ENCODE measurements around the gene HHATL. TPM values are rescaled to one million over a fixed set of nuclear protein-coding genes. Genes with fewer than 3 reads are reported as not detected.

HHATL gene
- total RNA-seq, 1 donor from 2014 or later: not detected

DNA sequence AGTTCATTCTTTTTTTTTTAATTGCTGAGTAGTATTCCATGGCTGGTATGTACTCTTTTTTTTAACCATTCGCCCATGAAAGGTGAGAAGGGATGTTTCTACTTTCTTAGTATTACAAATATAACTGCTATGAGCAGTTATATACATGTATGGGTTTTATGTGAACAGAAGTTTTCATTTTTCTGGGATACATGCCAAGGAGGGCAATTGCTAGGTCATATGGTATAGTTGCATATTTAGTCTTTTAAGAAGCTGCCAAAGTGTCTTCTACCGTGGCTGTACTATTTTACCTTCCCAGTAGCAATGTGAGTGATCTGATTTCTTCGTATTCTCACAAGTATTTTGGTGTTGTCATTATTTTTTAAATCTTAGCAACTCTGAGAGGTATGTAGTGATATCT, 28.5 kb downstream of the HHATL start:
- H3K4me3 Mint-ChIP-seq (ENCODE audit: low read depth): no peak overlapping the region
- peaks cover 8% of the 10 kb centered on the region for H3K27me3 Mint-ChIP-seq
- peaks cover 16% of the 10 kb centered on the region for H3K9me3 Mint-ChIP-seq (ENCODE audit: low read depth)
- DNase-seq (ENCODE audit: low spot score, unreplicated experiment): no peak
- no peak overlapping the region for H3K27ac Mint-ChIP-seq
- TF ChIP-seq, protein P1, sequence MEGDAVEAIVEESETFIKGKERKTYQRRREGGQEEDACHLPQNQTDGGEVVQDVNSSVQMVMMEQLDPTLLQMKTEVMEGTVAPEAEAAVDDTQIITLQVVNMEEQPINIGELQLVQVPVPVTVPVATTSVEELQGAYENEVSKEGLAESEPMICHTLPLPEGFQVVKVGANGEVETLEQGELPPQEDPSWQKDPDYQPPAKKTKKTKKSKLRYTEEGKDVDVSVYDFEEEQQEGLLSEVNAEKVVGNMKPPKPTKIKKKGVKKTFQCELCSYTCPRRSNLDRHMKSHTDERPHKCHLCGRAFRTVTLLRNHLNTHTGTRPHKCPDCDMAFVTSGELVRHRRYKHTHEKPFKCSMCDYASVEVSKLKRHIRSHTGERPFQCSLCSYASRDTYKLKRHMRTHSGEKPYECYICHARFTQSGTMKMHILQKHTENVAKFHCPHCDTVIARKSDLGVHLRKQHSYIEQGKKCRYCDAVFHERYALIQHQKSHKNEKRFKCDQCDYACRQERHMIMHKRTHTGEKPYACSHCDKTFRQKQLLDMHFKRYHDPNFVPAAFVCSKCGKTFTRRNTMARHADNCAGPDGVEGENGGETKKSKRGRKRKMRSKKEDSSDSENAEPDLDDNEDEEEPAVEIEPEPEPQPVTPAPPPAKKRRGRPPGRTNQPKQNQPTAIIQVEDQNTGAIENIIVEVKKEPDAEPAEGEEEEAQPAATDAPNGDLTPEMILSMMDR (IDR thresholded peaks at IDR 0.05; ENCODE audit: unreplicated experiment): no peak
- no peaks in the 10 kb centered on the region for H3K4me1 Mint-ChIP-seq (ENCODE audit: low read depth)
- no peaks in the 10 kb centered on the region for H3K36me3 Mint-ChIP-seq (ENCODE audit: insufficient read depth)

DNA sequence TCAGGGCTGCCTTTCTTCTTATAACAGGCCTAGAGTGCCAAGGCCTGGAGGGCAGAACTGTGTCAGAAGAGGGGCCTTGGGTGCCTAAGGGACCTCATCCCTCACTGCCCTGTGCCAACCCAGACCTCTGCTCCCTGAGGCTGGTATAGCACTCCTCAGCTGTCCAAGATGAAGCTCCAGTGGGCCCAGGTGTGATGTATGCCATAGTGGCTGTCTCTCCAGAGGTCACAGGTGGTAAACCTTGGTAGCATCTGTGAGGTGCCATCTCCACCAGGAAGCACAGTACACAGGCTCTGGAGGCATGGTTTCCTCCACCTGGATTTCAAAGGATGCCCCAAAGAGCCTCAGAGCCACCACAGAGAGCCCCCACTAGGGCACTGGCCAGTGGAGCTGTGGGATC, 29.5 kb downstream of the HHATL start:
- TF ChIP-seq, protein P1 (IDR thresholded peaks at IDR 0.05; ENCODE audit: unreplicated experiment): no peak
- Mint-ChIP-seq H3K27me3 (peaks cover 10% of the 10 kb centered on the region), H3K4me3 (ENCODE audit: low read depth) (no peak overlapping the region), H3K9me3 (ENCODE audit: low read depth) (peaks cover 16% of the 10 kb centered on the region), H3K36me3 (ENCODE audit: insufficient read depth) (no peaks in the 10 kb centered on the region), H3K27ac (no peak overlapping the region), H3K4me1 (ENCODE audit: low read depth) (no peaks in the 10 kb centered on the region)
- DNase-seq (ENCODE audit: low spot score, unreplicated experiment): no peak

DNA sequence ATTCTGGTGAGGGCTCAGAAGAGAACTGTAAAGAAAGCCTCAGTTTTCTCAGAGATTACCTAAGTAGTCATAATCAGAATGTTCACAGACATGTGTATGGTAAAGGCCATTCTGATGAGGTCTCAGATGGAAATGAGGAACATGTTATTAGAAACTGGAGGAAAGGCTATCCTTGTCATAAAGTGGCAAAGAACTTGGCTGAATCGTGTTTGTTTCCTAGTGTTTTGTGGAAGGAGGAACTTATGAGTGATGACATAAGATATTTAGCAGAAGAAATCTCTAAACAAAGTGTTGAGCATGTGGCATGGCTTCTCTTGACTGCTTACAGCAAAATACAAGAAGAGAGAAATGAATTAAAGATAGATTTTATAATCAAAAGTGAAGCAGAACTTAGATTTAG, 30.1 kb downstream of the HHATL start:
- no peak for DNase-seq (ENCODE audit: low spot score, unreplicated experiment)
- H3K27me3 Mint-ChIP-seq: peaks cover 10% of the 10 kb centered on the region
- H3K36me3 Mint-ChIP-seq (ENCODE audit: insufficient read depth): no peaks in the 10 kb centered on the region
- H3K4me3 Mint-ChIP-seq (ENCODE audit: low read depth): no peak overlapping the region
- TF ChIP-seq, protein P1 (IDR thresholded peaks at IDR 0.05; ENCODE audit: unreplicated experiment): no peak
- H3K9me3 Mint-ChIP-seq (ENCODE audit: low read depth): peaks cover 11% of the 10 kb centered on the region
- no peak overlapping the region for H3K27ac Mint-ChIP-seq
- H3K4me1 Mint-ChIP-seq (ENCODE audit: low read depth): no peaks in the 10 kb centered on the region

- Mint-ChIP-seq H3K36me3 (ENCODE audit: insufficient read depth) (no peaks in the 10 kb centered on the region), H3K9me3 (ENCODE audit: low read depth) (no peaks in the 10 kb centered on the region), H3K4me3 (ENCODE audit: low read depth) (no peak overlapping the region), H3K27ac (no peak overlapping the region), H3K27me3 (peaks cover 10% of the 10 kb centered on the region), H3K4me1 (ENCODE audit: low read depth) (no peaks in the 10 kb centered on the region)
- TF ChIP-seq, protein P1 (IDR thresholded peaks at IDR 0.05; ENCODE audit: unreplicated experiment): no peak
- no peak for DNase-seq (ENCODE audit: low spot score, unreplicated experiment)
Observed at GRCh38 chr3:42670670-42671069, 31.9 kb downstream of the HHATL start.

DNA sequence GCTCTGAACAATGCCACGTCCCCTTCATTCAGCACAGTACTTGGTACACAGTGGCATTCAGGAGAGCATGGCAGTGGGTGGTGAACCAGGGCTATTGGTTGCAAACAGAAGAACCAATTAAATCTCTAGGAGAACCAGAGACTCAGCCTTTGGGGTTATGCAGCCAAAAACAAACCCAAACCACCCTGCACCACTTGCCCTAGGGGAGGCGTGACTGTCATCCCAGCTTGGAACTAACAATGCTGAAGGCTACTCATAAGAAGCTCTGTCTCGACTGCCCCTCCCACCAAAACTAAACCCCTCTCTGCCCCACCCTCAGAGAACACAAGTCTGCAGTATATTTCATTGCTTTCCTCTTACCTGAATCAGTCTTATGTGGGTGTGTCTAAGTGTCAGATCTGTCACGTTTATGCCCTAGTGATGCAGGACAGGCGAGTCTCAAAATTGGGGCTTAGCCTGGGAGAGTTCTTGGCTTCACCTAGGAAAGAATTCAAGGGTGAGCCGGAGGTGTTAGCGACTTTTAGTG, 32.5 kb downstream of the HHATL start:
- Mint-ChIP-seq H3K36me3 (ENCODE audit: insufficient read depth) (no peaks in the 10 kb centered on the region), H3K4me3 (ENCODE audit: low read depth) (no peak overlapping the region), H3K27ac (no peak overlapping the region), H3K9me3 (ENCODE audit: low read depth) (no peaks in the 10 kb centered on the region), H3K27me3 (peaks cover 10% of the 10 kb centered on the region), H3K4me1 (ENCODE audit: low read depth) (no peaks in the 10 kb centered on the region)
- TF ChIP-seq, protein P1 (IDR thresholded peaks at IDR 0.05; ENCODE audit: unreplicated experiment): no peak
- DNase-seq (ENCODE audit: low spot score, unreplicated experiment): no peak

All from progenitor cell of endocrine pancreas (in vitro differentiated cells).